K562 (cell line): ENCODE data around the gene BCAS3. TPM values are rescaled to one million over a fixed set of nuclear protein-coding genes. Genes with fewer than 3 reads are reported as not detected.
A peak's percentile ranks its signal among the peaks of the same experiment; 100 is the strongest.

Experiments
- ATAC-seq: fragments of 200-7000 bp; cut with Tn5 transposase; 3 replicates; pipeline ENCODE4 v1.9.1; 2020; ENCODE audit warnings: moderate library complexity
- BruUV-seq: library from RNA; stranded (reverse); fragments of 400-500 nt; replicated peaks from 2 replicates; lab custom pipeline; 2021; lab: Mats Ljungman, UMichigan
- CTCF ChIA-PET: fragments of 300-600 bp; formaldehyde crosslinking; extraction: SDS; loops from one replicate; lab custom pipeline; 2021; ENCODE audit warnings: low intra/inter-chr PET ratio; lab: Yijun Ruan, JAX
- POLR2A ChIA-PET: fragments of 300-600, 350-650 bp; sonication (Branson Sonifier 250); formaldehyde crosslinking; extraction: SDS; loops from one replicate; lab custom pipeline; 2021; ENCODE audit warnings: antibody characterized with exemption, inconsistent platforms; lab: Yijun Ruan, JAX
- DNase-seq, 4 experiments: peaks; one replicate each; pipeline versions ENCODE4 v3.0.0 to v3.0.0-alpha.2; 2011 to 2018; ENCODE audit warnings: low spot score in 3 of 4, mixed read lengths in 3 of 4; ENCODE audit errors: extremely low read depth in 1 of 4
- FAIRE-seq: peaks from 2 replicates; lab custom pipeline; 2011; peaks lifted over from hg19 to GRCh38; lab: Jason Lieb, UNC
- H2AFZ ChIP-seq: 2 replicates; pipeline ENCODE4 v1.6.0; 2011; ENCODE audit warnings: low read depth, low read length, control low read depth, inconsistent platforms
- H3K27ac ChIP-seq: fragments of 200-600 bp; 3 replicates; pipeline ENCODE4 v1.8.0; 2011; ENCODE audit warnings: low read depth, mild to moderate bottlenecking, control low read depth, inconsistent platforms, low read length, moderate library complexity, mixed read lengths; ENCODE audit errors: extremely low read depth
- H3K27me3 ChIP-seq, 2 experiments: fragments of 300-600 bp in 1 of 2; 2 replicates in 1 of 2; 3 replicates in 1 of 2; pipeline versions ENCODE4 v1.6.0 to v1.8.0; 2011; ENCODE audit warnings: inconsistent platforms in 2 of 2, low read length in 2 of 2, mild to moderate bottlenecking in 1 of 2, mixed read lengths in 1 of 2, moderate library complexity in 1 of 2; ENCODE audit not compliant: control insufficient read depth in 2 of 2, insufficient read depth in 2 of 2
- H3K36me3 ChIP-seq: fragments of 300-600 bp; 3 replicates; pipeline ENCODE4 v1.8.0; 2011; ENCODE audit warnings: mild to moderate bottlenecking, low read length, inconsistent platforms; ENCODE audit not compliant: control insufficient read depth, insufficient read depth
- H3K4me1 ChIP-seq, 2 experiments: fragments of 200-600 bp in 1 of 2; replicated peaks in 1 of 2; 2 replicates in 1 of 2; 3 replicates in 1 of 2; pipeline versions ENCODE4 v1.5.1 to v1.8.0; 2011; ENCODE audit warnings: inconsistent platforms in 2 of 2, low read length in 2 of 2, mild to moderate bottlenecking in 1 of 2, mixed read lengths in 1 of 2, moderate library complexity in 1 of 2; ENCODE audit not compliant: control insufficient read depth in 2 of 2, insufficient read depth in 2 of 2
- H3K4me2 ChIP-seq: 2 replicates; pipeline ENCODE4 v1.6.1; 2011; ENCODE audit warnings: low read length, control low read depth, inconsistent platforms, mixed read lengths; ENCODE audit not compliant: insufficient read depth
- H3K4me3 ChIP-seq: fragments of 200-600 bp; sonication (generic), shearing (Covaris generic); 2 replicates; pipeline ENCODE4 v1.5.1; 2016; ENCODE audit warnings: control low read depth, inconsistent platforms
- H3K79me2 ChIP-seq: fragments of 200-600 bp; 3 replicates; pipeline ENCODE4 v1.8.0; 2011; ENCODE audit warnings: low read length, inconsistent platforms; ENCODE audit not compliant: control insufficient read depth, insufficient read depth
- H3K9ac ChIP-seq, 2 experiments: 2 replicates each; pipeline versions ENCODE4 v1.6.0 to v1.6.1; 2011; ENCODE audit warnings: low read depth in 2 of 2, low read length in 2 of 2, control low read depth in 1 of 2, inconsistent platforms in 1 of 2, mild to moderate bottlenecking in 1 of 2, mixed read lengths in 1 of 2; ENCODE audit not compliant: insufficient read depth in 1 of 2
- H3K9me1 ChIP-seq: one replicate; pipeline ENCODE4 v1.6.0; 2011; ENCODE audit warnings: inconsistent platforms, mild to moderate bottlenecking, low read length, moderate library complexity; ENCODE audit not compliant: control insufficient read depth, insufficient read depth
- H3K9me3 ChIP-seq: replicated peaks from 2 replicates; pipeline ENCODE4 v1.5.1; 2011; ENCODE audit warnings: low read depth, low read length, inconsistent platforms; ENCODE audit not compliant: control insufficient read depth, insufficient read depth
- H4K20me1 ChIP-seq: replicated peaks from 2 replicates; pipeline ENCODE4 v1.6.1; 2011; ENCODE audit warnings: low read length, inconsistent platforms, mixed read lengths; ENCODE audit not compliant: control insufficient read depth, insufficient read depth
- BCLAF1 ChIP-seq, 2 experiments: fragments of 450-650 bp in 1 of 2; IDR thresholded peaks; 2 replicates each; pipeline ENCODE4 v1.6.1; 2011 to 2017; ENCODE audit warnings: low read depth in 2 of 2, antibody characterized with exemption in 1 of 2, borderline replicate concordance in 1 of 2, low read length in 1 of 2, mild to moderate bottlenecking in 1 of 2, mixed read lengths in 1 of 2; ENCODE audit not compliant: control insufficient read depth in 1 of 2
- KHSRP ChIP-seq: fragments of 450-650 bp; IDR thresholded peaks from 2 replicates; pipeline ENCODE4 v1.6.1; 2017
- ZBTB11 ChIP-seq, 3 experiments: fragments of 200-800 bp in 1 of 3; fragments of 250-450 bp in 1 of 3; fragments of 450-650 bp in 1 of 3; sonication (Bioruptor Pico) in 1 of 3; sonication (Bioruptor generic) in 1 of 3; formaldehyde crosslinking in 1 of 3; IDR thresholded peaks; 2 replicates each; pipeline versions ENCODE4 v1.6.1 to v1.8.0; 2016 to 2022; ENCODE audit warnings: mild to moderate bottlenecking in 2 of 3, missing genetic modification characterization in 2 of 3, missing compliant biosample characterization in 1 of 3, moderate library complexity in 1 of 3
- WGBS: fragments of 100-300 bp; shearing (Covaris generic); methylation state at CpG from one replicate; pipeline ENCODE4 v1.1.6; 2016; ENCODE audit warnings: low coverage, mixed read lengths; ENCODE audit not compliant: insufficient coverage; ENCODE audit errors: missing lambda C conversion rate; 5-methylcytosine and 5-hydroxymethylcytosine counted together
- in situ Hi-C: fragments of 300-500 bp; cut with MboI; formaldehyde crosslinking; loops from 4 replicates; pipeline ENCODE4 v1.15.0; 2018; ENCODE audit warnings: inconsistent platforms, mixed read lengths
- intact Hi-C: fragments of 100-400 bp; cut with micrococcal nuclease; formaldehyde crosslinking; loops from 2 replicates; pipeline ENCODE4 v1.14.2; 2022
- polyA plus RNA-seq, 8 experiments: library from polyadenylated mRNA; depleted of rRNA in 4 of 8; stranded (reverse) in 5 of 8; unstranded in 3 of 8; fragments of >200 nt; fragmentation: Nextera tagmentation in 2 of 8; fragmentation: Illumina TruSeq in 1 of 8; extraction: Ambion mirVana in 2 of 8; extraction: Trizol in 1 of 8; gene quantifications; 2 replicates each; pipeline versions ENCODE4 v1.2.1 to v1.2.3, GENCODE V29; 2011 to 2014; ENCODE audit warnings: inconsistent platforms in 1 of 8, missing spikeins in 1 of 8
- total RNA-seq, 7 experiments: library from RNA; depleted of rRNA in 6 of 7; stranded (reverse); fragments of >200 nt in 6 of 7; fragmentation: Illumina TruSeq in 2 of 7; extraction: Trizol in 2 of 7; gene quantifications; 2 replicates each; pipeline versions ENCODE4 v1.2.1 to v1.2.3, GENCODE V29; 2011 to 2021; ENCODE audit warnings: low replicate concordance in 1 of 7

Gene BCAS3
- total and polyA plus RNA-seq, 9 of the 15 experiments (the other 6 are each of a cell fraction or from before 2014, with no cell fraction given): 1.9 to 5.5 (median 3.5) TPM

- peak in 1 of 2 experiments; percentile 52; a peak in 1 of 4 replicates for TF ChIP-seq BCLAF1 (IDR thresholded peaks at IDR 0.05; ENCODE audit: borderline replicate concordance in 1 of 2, control insufficient read depth in 1 of 2, low read depth in 2 of 2, low read length in 1 of 2)
Measured at GRCh38 chr17:61395983-61396585, 718.4 kb downstream of the BCAS3 start (continued).

- H2AFZ ChIP-seq: no peak overlapping the region
- H4K20me1 ChIP-seq: peaks cover under 1% of the 10 kb centered on the region; the same call in 1 of the 2 replicates
- intact Hi-C loops: no loop called here
- ChIA-PET CTCF (no interaction called here), POLR2A (interaction anchor here (0.7 kb wide), 1 partner anchor 439 kb away, joined by 4 read pairs; no protein-coding TSS in a partner anchor)
- ATAC-seq (no peak), DNase-seq (no peak), FAIRE-seq (no peak)
- no peak overlapping the region for H3K27ac ChIP-seq
- WGBS: 72% methylated on average over 26 of the region's 46 CpGs
- no peak overlapping the region for H3K4me2 ChIP-seq
- peak in 1 of 3 experiments; percentile 95; a peak in 2 of 6 replicates for TF ChIP-seq ZBTB11 (CRISPR knock-in tag; IDR thresholded peaks at IDR 0.05)
- no peak for TF ChIP-seq KHSRP
- H3K9me3 ChIP-seq: no peaks in the 10 kb centered on the region
- H3K4me3 ChIP-seq: no peak overlapping the region
- BruUV-seq: no TSS peak
- in situ Hi-C loops: no loop called here
- no peaks in the 10 kb centered on the region for H3K9me1 ChIP-seq
- no peak overlapping the region for H3K9ac ChIP-seq
- no peaks in the 10 kb centered on the region; a peak in 1 of 5 replicates for H3K4me1 ChIP-seq
- H3K36me3 ChIP-seq: no peaks in the 10 kb centered on the region
- peaks cover 5 to 15% of the 10 kb centered on the region in 2 experiments; a peak in 3 of 5 replicates for H3K27me3 ChIP-seq
- no peaks in the 10 kb centered on the region for H3K79me2 ChIP-seq
Measured at GRCh38 chr17:61396586-61397085, 719.0 kb downstream of the BCAS3 start.
